OCI-LY3 (cell line): ENCODE results near the gene SLC37A2.
A peak's percentile ranks its signal among the peaks of the same experiment; 100 is the strongest.

Experiments
- H2AFZ ChIP-seq: fragments of 200-600, 300-600 bp; shearing (Covaris generic); 2 replicates; pipeline ENCODE4 v1.6.0; 2014; ENCODE audit warnings: antibody characterized with exemption, low read depth, low read length
- H3K27ac ChIP-seq: fragments of 200-600, 300-600 bp; sonication (generic); 2 replicates; pipeline ENCODE4 v1.5.1; 2014; ENCODE audit warnings: mild to moderate bottlenecking, low read length, moderate library complexity, mixed read lengths
- H3K27me3 ChIP-seq: fragments of 200-600, 300-600 bp; sonication (generic); 2 replicates; pipeline ENCODE4 v1.6.1; 2014; ENCODE audit warnings: low read depth, low read length, mixed read lengths
- H3K36me3 ChIP-seq: fragments of 200-600, 300-600 bp; sonication (generic); replicated peaks from 2 replicates; pipeline ENCODE3; 2014; ENCODE audit warnings: low read depth, low read length, mixed read lengths
- H3K4me1 ChIP-seq: fragments of 300-600, 200-600 bp; sonication (generic); 2 replicates; pipeline ENCODE4 v1.6.1; 2014; ENCODE audit warnings: low read length, mixed read lengths
- H3K4me2 ChIP-seq: fragments of 200-600, 300-600 bp; sonication (generic); 2 replicates; pipeline ENCODE4 v1.6.1; 2014; ENCODE audit warnings: low read length, mixed read lengths
- H3K4me3 ChIP-seq: fragments of 300-600, 200-600 bp; sonication (generic); 2 replicates; pipeline ENCODE4 v1.5.1; 2014; ENCODE audit warnings: antibody characterized with exemption, mild to moderate bottlenecking, low read length, moderate library complexity
- H3K79me2 ChIP-seq: fragments of 300-600, 200-600 bp; shearing (Covaris generic); 2 replicates; pipeline ENCODE4 v1.6.1; 2014; ENCODE audit warnings: mild to moderate bottlenecking, low read length, mixed read lengths
- H3K9ac ChIP-seq: fragments of 300-600, 200-600 bp; shearing (Covaris generic); 2 replicates; pipeline ENCODE4 v1.6.0; 2014; ENCODE audit warnings: mild to moderate bottlenecking, low read length, moderate library complexity
- H3K9me3 ChIP-seq: fragments of 200-600, 300-600 bp; shearing (Covaris generic); 2 replicates; pipeline ENCODE4 v1.6.1; 2014; ENCODE audit warnings: low read length, mixed read lengths; ENCODE audit not compliant: insufficient read depth
- H4K20me1 ChIP-seq: fragments of 200-600, 300-600 bp; sonication (generic); 2 replicates; pipeline ENCODE4 v1.6.1; 2016; ENCODE audit warnings: low read length, mixed read lengths; ENCODE audit not compliant: insufficient read depth
- CTCF ChIP-seq: fragments of 200-600, 300-600 bp; sonication (generic); IDR thresholded peaks from 2 replicates; pipeline ENCODE4 v1.5.1; 2014; ENCODE audit warnings: antibody characterized with exemption, low read length, low read depth
- EZH2phosphoT487 ChIP-seq: fragments of 200-600 bp; shearing (Covaris generic); IDR thresholded peaks from 2 replicates; pipeline ENCODE4 v1.6.1; 2018; ENCODE audit warnings: antibody characterized with exemption, mixed run types, low read depth

The SLC37A2 gene

DNA sequence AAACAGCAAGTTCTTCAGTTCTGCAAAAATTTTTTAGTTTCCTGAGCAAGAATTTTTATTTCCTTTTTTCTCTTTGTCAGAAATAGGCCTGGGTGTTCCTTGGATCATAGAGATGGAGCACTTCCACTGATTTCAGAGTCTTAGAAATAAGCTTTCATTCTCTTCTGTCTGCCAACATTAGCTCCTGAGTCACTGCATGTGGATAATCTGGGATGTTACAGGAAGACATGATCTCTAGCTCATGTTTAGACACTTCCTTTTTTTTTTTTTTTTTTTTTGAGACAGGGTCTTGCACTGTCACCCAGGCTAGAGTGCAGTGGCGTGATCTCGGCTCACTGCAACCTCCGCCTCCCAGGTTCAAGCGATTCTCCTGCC is 61.5 kb downstream of the SLC37A2 start:
- H3K4me2 ChIP-seq = peak overlapping the region; percentile 90
- H3K79me2 ChIP-seq = no peaks in the 10 kb centered on the region

DNA sequence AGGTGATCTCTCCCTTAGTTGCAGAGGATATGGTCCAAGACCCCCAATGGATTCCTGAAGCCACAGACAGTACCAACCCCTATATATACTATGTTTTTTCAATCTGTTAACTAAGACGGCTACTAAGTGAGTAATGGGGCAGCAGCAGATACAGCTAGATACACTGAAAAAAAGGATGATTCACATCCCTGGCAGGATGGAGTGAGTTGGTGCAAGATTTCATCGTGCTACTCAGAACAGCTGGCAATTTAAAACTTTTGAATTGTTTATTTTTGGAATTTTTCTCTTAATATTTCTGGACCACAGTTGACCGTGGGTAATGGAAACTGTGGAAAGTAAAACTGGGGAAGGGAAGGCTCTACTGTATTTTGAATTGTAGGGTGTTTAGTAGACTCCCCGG is 65.3 kb downstream of the SLC37A2 start:
- no peaks in the 10 kb centered on the region for H3K36me3 ChIP-seq
- H2AFZ ChIP-seq = no peak overlapping the region
- peaks cover 11% of the 10 kb centered on the region for H3K4me1 ChIP-seq
- H3K4me3 ChIP-seq = no peak overlapping the region
- H3K4me2 ChIP-seq = no peak overlapping the region
- peaks cover 22% of the 10 kb centered on the region for H3K27me3 ChIP-seq
- H3K79me2 ChIP-seq = no peaks in the 10 kb centered on the region
- no peaks in the 10 kb centered on the region for H4K20me1 ChIP-seq
- no peaks in the 10 kb centered on the region for H3K9me3 ChIP-seq
- H3K9ac ChIP-seq = no peak overlapping the region
- no peak overlapping the region for H3K27ac ChIP-seq
- TF ChIP-seq CTCF = no peak
- TF ChIP-seq EZH2phosphoT487 = no peak

More for the DNA sequence above, 61.5 kb downstream of the SLC37A2 start:
- TF ChIP-seq CTCF (no peak), EZH2phosphoT487 (no peak)
- Histone ChIP-seq H4K20me1 (no peaks in the 10 kb centered on the region), H3K4me1 (peaks cover 11% of the 10 kb centered on the region), H2AFZ (peak overlapping the region; percentile 100), H3K4me3 (peak overlapping the region; percentile 76), H3K27me3 (peaks cover 18% of the 10 kb centered on the region), H3K9me3 (no peaks in the 10 kb centered on the region), H3K27ac (no peak overlapping the region), H3K36me3 (no peaks in the 10 kb centered on the region), H3K9ac (peak overlapping the region; percentile 25)

DNA sequence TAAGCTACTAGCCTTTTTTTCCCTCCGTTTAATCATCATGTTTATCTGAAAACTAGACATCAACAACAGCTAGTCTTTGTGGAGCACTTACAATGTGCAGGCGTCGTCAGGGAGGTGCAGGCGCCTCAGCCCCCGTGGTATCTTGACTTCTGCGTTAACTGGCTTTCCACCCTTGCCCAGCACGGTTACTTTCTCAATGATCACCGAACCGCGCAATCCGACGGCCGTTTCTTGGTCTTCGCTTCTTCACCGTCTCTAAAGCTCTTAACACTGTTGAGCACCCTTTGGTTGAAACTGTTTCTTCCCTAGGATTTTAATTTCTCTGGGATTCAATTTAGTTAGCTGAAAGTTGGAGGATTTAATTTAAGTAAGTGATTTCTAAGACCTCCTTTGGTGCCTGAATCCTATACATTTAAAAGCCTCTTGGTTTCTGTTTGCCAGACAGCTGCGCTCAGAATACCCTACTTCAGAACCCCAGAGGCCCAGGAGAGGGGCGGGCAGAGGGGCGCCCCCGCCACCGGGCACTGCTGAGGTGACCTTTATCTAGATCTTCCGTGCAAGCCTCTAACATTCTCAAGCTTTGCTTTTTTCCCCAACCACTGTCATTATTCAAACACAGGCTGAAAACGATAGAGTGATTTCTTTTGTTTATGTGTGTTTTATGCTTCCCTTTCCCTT is 66.3 kb downstream of the SLC37A2 start:
- Histone ChIP-seq H3K4me2 (no peak overlapping the region), H3K4me1 (peaks cover 2% of the 10 kb centered on the region), H3K36me3 (no peaks in the 10 kb centered on the region), H3K4me3 (no peak overlapping the region), H3K27ac (no peak overlapping the region), H3K79me2 (no peaks in the 10 kb centered on the region), H2AFZ (no peak overlapping the region), H3K9ac (no peak overlapping the region), H3K27me3 (peaks cover 27% of the 10 kb centered on the region), H3K9me3 (no peaks in the 10 kb centered on the region), H4K20me1 (no peaks in the 10 kb centered on the region)
- TF ChIP-seq CTCF (no peak), EZH2phosphoT487 (no peak)

- Histone ChIP-seq H3K9me3 (no peaks in the 10 kb centered on the region), H3K4me2 (no peak overlapping the region), H2AFZ (no peak overlapping the region), H3K79me2 (no peaks in the 10 kb centered on the region), H3K27ac (no peak overlapping the region), H3K9ac (no peak overlapping the region), H3K27me3 (peaks cover 33% of the 10 kb centered on the region), H3K4me1 (no peaks in the 10 kb centered on the region), H4K20me1 (no peaks in the 10 kb centered on the region), H3K36me3 (no peaks in the 10 kb centered on the region), H3K4me3 (no peak overlapping the region)
- TF ChIP-seq EZH2phosphoT487 (no peak), CTCF (no peak)
Measured at GRCh38 chr11:125132071-125132470, 69.0 kb downstream of the SLC37A2 start.
